ENCODE data around the gene VSIG10.

The VSIG10 gene

DNA sequence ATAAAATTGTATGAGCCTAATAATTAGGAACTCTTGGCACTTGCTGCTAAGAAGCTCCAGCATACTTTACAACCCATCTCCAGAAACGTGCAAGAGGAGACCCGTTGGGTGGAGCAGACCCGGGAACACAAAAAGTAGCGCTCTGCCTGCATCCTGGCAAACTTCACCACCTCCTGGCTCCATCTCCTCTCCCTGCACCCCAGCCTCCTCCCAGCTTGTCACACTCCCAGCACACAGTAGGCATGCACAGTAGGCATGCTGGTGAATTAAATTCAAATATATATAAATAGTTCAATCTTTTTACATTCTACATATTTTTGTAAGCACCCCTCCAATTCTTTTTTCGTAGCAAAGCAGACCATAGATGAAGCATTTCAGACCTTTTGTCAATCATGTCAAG, 1.2 kb downstream of the VSIG10 start:
- Histone ChIP-seq H3K4me1 (ENCODE audit: control insufficient read depth, low read length) (peaks cover 15% of the 10 kb centered on the region), H4K20me1 (ENCODE audit: control insufficient read depth, insufficient read depth, low read depth, low read length) (no peaks in the 10 kb centered on the region), H3K9me2 (replicated peaks; ENCODE audit: control insufficient read depth, low read length) (no peaks in the 10 kb centered on the region), H3K9me3 (ENCODE audit: control insufficient read depth, insufficient read depth, low read length) (no peaks in the 10 kb centered on the region), H3K79me2 (ENCODE audit: control insufficient read depth, low read length) (no peaks in the 10 kb centered on the region), H3K4me2 (ENCODE audit: low read length) (peak overlapping the region; percentile 76), H3K36me3 (ENCODE audit: control insufficient read depth, low read length) (no peaks in the 10 kb centered on the region), H3F3A (ENCODE audit: control insufficient read depth, insufficient read depth) (no peaks in the 10 kb centered on the region), H3K27me3 (ENCODE audit: control insufficient read depth, low read length) (peaks cover 51% of the 10 kb centered on the region), H3K27ac (ENCODE audit: low read depth, low read length) (no peak overlapping the region), H3K4me3 (ENCODE audit: low read length) (no peak overlapping the region; the same call in 1 of the 2 replicates)
- TF ChIP-seq, protein P1, sequence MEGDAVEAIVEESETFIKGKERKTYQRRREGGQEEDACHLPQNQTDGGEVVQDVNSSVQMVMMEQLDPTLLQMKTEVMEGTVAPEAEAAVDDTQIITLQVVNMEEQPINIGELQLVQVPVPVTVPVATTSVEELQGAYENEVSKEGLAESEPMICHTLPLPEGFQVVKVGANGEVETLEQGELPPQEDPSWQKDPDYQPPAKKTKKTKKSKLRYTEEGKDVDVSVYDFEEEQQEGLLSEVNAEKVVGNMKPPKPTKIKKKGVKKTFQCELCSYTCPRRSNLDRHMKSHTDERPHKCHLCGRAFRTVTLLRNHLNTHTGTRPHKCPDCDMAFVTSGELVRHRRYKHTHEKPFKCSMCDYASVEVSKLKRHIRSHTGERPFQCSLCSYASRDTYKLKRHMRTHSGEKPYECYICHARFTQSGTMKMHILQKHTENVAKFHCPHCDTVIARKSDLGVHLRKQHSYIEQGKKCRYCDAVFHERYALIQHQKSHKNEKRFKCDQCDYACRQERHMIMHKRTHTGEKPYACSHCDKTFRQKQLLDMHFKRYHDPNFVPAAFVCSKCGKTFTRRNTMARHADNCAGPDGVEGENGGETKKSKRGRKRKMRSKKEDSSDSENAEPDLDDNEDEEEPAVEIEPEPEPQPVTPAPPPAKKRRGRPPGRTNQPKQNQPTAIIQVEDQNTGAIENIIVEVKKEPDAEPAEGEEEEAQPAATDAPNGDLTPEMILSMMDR (IDR thresholded peaks at IDR 0.05; ENCODE audit: low read depth, low read length, poor library complexity, severe bottlenecking) = no peak
- no peak for TF ChIP-seq EZH2phosphoT487 (IDR thresholded peaks at IDR 0.05; ENCODE audit: borderline replicate concordance, low read length)

DNA sequence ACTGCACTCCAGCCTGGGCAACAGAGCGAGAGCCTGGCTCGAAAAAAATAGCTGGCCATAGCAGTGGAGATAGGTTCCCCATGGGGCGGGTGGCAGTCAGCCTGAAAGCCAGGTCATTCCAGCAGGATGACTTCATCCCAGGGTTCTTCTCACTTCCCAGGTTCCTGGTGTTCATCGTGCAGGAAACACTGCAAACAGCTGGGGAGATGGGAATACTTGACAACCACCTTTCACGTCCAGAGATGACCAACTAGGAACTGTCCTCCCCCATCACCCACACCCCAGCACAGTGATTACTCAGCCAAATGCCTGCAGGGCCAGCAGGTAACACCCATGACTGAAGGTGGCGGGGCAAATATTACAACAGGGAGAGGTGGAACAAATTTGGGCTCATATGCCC, 1.7 kb downstream of the VSIG10 start:
- no peak overlapping the region for H3K4me3 ChIP-seq (ENCODE audit: low read length)
- H3K9me2 ChIP-seq (replicated peaks; ENCODE audit: control insufficient read depth, low read length) = no peaks in the 10 kb centered on the region
- H3K36me3 ChIP-seq (ENCODE audit: control insufficient read depth, low read length) = no peaks in the 10 kb centered on the region
- no peak overlapping the region for H3K4me2 ChIP-seq (ENCODE audit: low read length)
- H3K27ac ChIP-seq (ENCODE audit: low read depth, low read length) = no peak overlapping the region
- H3K27me3 ChIP-seq (ENCODE audit: control insufficient read depth, low read length) = peaks cover 51% of the 10 kb centered on the region
- H3F3A ChIP-seq (ENCODE audit: control insufficient read depth, insufficient read depth) = no peaks in the 10 kb centered on the region
- no peaks in the 10 kb centered on the region for H4K20me1 ChIP-seq (ENCODE audit: control insufficient read depth, insufficient read depth, low read depth, low read length)
- TF ChIP-seq, protein P1 (IDR thresholded peaks at IDR 0.05; ENCODE audit: low read depth, low read length, poor library complexity, severe bottlenecking) = no peak
- TF ChIP-seq EZH2phosphoT487 (IDR thresholded peaks at IDR 0.05; ENCODE audit: borderline replicate concordance, low read length) = 0 out of 2 replicates have a peak, but pooled peaks have one; percentile 25
- peaks cover 15% of the 10 kb centered on the region for H3K4me1 ChIP-seq (ENCODE audit: control insufficient read depth, low read length)
- H3K79me2 ChIP-seq (ENCODE audit: control insufficient read depth, low read length) = no peaks in the 10 kb centered on the region
- H3K9me3 ChIP-seq (ENCODE audit: control insufficient read depth, insufficient read depth, low read length) = no peaks in the 10 kb centered on the region

DNA sequence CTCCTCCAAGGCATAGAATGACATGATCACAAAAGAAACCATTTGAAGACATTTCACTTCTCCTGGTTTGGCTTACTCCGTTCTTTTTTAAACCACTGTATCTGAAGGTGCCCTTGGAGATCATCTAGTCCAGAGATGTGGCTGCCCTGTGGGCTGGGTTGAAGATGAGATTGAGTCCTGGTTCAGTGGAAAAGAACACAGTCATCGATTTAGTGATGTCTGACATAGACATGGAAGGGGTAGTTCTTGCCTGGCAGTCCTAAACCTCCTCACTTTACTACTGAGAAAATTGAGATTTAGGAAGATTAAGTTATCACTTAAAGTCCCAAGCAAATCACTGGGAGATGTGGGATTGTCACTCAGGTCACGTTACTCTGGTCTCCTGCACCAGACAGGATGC, 2.8 kb downstream of the VSIG10 start:
- Histone ChIP-seq H3K9me3 (ENCODE audit: control insufficient read depth, insufficient read depth, low read length) (no peaks in the 10 kb centered on the region), H3K9me2 (replicated peaks; ENCODE audit: control insufficient read depth, low read length) (no peaks in the 10 kb centered on the region), H3K36me3 (ENCODE audit: control insufficient read depth, low read length) (no peaks in the 10 kb centered on the region), H3K4me2 (ENCODE audit: low read length) (no peak overlapping the region), H3K27me3 (ENCODE audit: control insufficient read depth, low read length) (peaks cover 51% of the 10 kb centered on the region), H3K4me3 (ENCODE audit: low read length) (no peak overlapping the region), H3K27ac (ENCODE audit: low read depth, low read length) (no peak overlapping the region), H3K4me1 (ENCODE audit: control insufficient read depth, low read length) (peaks cover 15% of the 10 kb centered on the region), H3K79me2 (ENCODE audit: control insufficient read depth, low read length) (no peaks in the 10 kb centered on the region), H3F3A (ENCODE audit: control insufficient read depth, insufficient read depth) (no peaks in the 10 kb centered on the region), H4K20me1 (ENCODE audit: control insufficient read depth, insufficient read depth, low read depth, low read length) (no peaks in the 10 kb centered on the region)
- TF ChIP-seq, protein P1 (IDR thresholded peaks at IDR 0.05; ENCODE audit: low read depth, low read length, poor library complexity, severe bottlenecking) = no peak
- TF ChIP-seq EZH2phosphoT487 (IDR thresholded peaks at IDR 0.05; ENCODE audit: borderline replicate concordance, low read length) = no peak

Measured in DOHH2 (cell line).